Ramos (cell line): ENCODE results near the gene STARD3NL.

Source experiments
- in situ Hi-C: fragments of 300-500 bp; cut with MboI; formaldehyde crosslinking; loops from one replicate; pipeline ENCODE4 v1.14.3; 2022; ENCODE audit warnings: low sequenced_read_pairs; ENCODE audit not compliant: unreplicated experiment

STARD3NL gene

DNA sequence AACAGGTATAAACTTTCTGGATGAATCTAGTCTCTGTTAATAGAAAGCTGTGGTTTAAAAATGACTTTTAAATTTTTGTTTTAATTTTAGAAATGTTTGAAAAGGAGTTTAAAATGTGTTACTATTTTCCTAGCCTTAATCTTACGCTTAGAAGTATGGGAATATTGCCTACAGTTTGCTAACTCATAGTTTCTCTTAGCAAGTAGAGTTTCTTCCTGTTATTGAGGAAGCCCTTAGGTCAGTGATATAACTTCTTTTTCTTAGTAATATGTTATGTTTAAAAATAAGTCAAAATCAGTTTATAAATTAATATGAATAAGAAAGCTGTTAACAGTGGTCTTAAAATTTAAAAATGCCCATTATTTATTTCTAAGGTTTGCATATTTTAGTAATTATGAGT lies 3.1 kb downstream of the STARD3NL start:
- in situ Hi-C loops: no loop called here

DNA sequence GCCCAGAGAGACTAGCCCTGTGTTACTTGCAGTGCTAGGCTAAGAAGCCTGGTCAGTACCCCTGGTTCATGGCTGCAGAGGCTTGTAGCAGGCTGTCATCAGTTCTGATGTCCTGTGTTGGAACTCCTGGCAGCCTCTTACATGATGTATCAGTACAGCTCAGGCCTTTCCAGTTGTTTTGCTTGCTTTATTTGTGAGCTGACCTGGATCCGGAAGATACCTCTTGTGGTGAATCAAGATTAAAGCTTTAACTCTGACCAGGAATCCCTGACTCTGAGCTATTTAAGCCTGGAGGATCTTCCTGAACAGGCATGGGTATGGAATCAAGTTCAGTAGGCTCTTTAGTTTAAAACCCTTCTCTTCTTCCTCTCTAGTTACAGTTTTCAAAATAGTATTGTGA lies 4.4 kb downstream of the STARD3NL start:
- in situ Hi-C loops: no loop called here

DNA sequence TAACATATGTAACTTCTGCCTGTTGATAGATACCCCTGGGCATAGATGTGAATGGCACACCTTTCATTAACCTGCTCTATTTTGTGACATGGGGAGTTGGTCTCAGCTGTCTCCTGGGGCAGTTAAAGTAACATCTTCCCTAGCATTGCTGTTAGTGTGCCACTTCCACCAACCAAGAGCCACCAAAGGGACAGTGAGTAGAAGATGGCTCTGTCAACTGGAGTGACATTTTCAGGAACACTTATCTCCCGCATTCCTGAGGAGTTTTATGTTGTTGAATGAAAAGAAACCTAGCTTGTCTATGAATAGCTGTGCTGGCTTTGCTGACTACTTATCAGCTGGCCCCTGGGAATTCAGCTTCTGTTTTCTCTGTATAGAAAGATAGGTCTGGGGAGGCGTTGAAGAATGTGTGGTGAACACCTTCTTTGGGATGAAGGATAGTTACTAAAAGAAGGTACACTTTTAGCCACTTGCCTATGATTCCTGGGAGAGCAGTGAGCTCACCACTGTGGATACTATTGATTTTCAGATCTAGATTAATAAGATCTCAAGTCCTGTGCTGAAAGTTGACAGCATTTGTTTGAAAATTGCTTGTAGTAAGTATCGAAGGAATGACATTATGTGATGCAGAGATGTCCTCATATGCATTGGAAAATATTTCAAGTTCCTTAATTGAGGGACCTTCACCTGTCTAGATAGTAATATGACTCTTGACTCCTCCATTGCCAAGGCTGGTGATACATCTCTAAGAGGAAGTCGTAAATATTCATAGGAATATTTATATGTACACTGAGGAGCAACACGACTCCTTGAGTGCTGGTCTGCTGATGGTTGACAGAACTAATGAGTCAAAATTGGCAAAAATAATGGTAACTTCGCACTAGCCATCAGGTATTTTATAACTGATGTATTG lies 7.6 kb downstream of the STARD3NL start:
- in situ Hi-C loops: no loop called here

DNA sequence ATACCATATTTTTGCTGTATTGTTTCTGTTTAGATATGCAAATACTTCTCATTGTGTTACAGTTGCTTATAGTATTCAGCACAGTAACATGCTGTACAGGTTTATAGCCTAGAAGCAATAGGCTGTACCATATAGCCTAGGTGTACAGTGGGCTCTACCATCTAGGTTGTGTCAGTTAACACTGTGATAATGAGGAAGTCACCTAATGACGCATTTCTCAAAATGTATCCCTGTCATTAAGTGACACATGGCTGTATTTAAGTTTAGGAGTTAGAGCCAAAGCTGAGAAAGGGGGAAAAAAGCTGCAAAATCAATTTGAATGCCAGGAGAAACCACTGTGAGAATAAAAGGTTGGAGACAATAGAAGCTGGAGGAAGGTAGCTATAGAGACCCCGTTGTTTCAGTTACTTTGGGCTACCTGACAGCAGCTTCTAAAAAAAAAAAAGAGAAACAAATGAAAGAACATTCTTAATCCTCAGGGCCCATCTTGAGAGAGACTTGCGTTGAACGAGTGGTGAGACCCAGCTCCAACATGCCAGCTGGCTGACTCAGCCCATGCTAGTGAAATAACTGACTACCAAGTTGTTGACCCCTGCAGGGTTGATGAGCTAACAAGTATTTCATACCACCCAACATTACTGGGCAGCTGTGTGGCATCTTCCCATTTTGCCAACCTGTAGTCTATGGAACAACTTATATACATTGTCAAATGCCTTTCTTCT lies 8.7 kb downstream of the STARD3NL start:
- in situ Hi-C loops: no loop called here

DNA sequence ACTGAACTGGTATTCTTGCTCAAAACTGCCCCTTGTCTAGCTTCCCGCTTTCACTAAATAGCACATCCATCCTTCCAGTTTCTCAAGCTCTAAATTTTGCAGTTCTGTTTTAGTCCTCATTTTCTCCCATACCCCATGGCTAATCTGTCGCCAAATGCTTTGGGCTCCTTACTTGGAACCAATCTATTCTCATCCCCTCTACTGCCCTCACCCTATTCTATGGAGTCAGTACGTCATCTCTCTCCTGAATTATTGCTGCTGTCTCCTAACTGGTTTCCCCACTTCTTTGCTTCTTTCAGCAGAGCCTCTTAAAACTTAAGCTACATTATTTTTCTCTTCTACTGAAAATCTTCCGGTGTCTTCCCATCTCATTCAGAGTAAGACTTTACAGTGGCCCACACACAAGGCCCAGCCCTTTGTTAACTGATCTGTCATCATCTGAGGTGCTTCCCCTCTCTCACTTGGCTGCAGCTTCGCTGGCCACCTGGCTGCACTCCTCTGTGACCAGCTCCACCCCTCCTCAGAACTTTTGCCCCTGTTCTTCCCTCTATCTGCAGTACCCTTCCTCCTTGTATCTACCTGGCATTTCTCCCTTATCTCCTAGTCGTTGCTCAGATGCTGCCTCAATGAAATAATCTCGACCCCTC lies 9.9 kb downstream of the STARD3NL start:
- in situ Hi-C loops: no loop called here

DNA sequence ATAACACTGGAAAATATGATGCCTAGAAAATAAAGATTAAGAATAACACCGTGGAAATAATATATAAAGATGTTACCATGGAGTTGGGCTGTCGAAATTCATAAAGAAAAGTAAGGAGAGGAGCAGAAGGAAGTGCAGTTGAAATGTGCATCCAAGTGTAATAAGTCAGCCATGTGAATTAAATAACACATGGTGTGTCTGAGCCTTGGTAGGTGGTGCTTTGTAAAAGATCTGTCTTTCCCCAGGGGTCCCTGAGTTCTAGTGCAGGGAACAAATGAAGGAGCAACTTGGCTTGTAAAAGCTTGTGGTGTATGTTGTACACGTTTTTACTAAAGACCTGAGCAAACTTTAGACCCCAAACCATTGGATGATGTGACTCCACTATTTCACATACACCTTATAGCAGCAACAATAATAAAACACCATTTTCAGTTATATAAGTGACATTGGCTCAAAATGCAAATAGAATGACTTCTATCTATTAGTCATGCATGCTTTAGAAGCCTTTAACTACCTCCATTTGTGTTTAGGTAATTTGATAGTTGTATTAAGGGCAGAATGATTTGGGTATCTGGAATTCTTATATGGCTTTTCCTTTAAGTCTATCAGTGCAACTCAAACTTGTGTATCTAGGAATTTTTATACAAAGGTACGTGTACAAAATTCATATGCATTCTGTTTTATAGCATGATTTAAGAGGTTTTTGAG lies 11.3 kb downstream of the STARD3NL start:
- in situ Hi-C loops: no loop called here

DNA sequence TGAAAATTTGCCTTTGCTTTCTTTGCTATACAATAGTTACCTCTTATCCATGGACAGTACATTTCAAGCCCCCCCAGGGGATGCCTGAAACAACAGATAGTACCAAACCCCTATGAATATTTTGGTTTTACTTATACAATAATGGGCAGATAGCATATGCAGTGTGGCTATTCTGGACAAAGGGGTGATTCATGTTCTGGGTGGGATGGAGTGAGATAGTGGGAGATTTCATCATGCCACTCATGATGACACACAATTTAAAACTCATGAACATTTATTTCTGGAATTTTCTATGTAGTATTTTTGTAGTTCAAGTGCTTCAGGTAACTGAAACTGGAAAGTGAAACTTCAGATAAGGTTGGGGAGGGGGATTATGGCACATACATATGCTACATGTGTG lies 12.0 kb downstream of the STARD3NL start:
- in situ Hi-C loops: no loop called here

DNA sequence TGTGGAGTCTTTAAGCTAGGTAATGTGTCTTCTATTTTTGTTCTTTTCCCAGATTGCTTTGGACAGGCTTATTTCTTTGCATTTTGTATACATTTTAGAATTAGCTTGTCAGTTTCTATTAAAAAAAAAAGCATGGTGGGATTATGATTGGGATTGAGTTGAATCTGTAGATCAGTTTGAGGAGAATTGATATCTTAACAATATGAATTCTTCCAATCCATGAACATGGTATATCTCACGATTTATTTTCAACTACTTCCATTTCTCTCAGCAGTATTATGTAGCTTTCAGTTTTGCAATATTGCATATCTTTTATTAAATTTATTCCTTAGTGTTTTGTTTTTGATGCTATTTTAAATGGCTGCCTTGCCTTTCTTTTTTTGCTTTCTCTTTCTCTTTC lies 13.7 kb downstream of the STARD3NL start:
- in situ Hi-C loops: no loop called here

DNA sequence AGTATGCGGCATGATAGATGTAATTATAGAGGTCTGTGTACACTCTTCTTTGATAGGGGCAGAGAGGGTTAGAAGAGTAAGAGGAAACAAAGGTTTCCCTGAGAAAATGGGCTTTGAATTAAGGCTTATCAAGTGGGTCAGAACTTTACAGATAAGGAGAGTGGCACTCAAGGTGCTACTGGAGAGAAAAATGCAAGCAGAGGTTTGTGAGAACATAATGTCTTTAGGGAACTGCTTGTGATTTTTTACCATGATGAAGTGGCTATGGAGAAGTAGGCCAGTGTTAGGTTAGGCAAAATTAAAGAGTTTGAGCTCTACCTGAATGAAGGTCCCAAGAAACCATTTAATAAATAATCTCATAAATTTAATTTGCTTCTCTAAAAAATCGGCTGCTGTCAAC lies 14.3 kb downstream of the STARD3NL start:
- in situ Hi-C loops: no loop called here

DNA sequence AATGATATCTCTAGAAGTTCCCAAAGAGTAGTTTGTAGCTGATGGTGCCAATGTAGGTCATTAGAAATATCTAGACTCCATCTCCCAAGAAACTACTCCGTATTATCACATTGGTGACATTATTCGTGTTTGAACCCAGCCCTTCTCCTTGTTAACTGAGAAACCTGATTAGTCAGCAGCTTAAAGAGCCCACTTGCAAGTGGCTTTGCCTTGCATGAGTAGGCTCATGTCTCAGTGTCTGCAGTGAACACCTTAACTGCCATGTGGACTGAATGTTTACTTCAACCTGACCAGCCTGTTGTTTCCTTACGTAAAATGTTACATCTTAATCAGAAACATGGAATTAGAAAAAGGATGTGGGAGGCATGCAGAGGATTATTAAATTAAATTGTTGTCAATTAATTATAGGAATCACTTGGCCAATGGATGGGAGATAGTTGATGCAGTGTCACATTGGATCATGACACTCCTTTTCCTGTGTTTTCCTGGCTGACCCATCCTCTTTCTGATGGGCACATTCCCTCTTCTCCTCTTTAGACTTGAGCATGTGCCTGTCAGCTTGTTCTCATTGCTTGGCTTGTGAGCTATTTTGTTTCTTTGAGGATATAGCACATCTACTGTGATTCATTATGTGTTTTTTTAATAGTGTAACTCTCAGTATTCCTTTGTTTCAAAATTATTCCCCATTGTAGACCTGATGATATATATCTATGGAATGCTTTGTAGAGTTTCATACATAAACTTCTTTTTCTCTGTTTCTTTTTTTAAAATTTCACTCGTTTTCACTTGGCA lies 18.0 kb downstream of the STARD3NL start:
- in situ Hi-C loops: no loop called here

DNA sequence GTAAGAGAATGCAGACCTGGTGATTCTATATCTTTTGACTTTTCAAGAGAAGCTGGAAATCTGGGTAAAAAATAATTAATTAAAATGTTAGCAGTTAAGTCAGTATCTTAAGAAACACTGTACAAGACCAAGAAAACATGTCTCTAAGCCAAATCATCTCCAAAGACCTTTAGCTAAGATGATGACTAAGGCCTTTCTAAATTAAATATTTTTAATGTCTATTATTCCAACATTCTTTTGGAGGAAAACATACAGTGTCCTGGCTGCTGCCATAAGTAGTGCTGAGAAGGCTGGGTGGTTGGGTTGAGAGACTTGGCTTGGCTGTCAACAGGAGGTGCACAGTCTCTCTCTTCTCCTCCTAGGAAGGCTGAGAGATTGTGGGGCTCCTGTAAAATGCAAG lies 20.3 kb downstream of the STARD3NL start:
- in situ Hi-C loops: no loop called here

DNA sequence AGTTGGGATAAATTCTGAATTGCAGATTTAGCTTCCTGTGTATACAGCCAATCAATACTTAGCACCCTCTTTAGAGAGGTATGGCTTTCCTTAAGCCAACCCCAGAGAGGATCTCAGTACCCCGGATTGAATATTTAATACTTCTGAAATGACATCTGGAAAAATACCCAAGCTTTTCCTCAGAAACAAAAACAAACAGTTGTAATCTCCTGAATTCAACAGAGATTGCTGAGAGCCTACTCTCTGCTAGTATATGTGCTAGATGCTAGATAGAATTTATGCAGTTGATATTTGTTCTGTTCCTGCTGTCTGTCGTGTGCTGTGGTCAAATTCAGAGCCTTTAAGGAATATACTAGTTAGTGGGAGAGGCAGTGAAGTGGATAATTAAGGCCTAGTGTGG lies 21.1 kb downstream of the STARD3NL start:
- in situ Hi-C loops: no loop called here

DNA sequence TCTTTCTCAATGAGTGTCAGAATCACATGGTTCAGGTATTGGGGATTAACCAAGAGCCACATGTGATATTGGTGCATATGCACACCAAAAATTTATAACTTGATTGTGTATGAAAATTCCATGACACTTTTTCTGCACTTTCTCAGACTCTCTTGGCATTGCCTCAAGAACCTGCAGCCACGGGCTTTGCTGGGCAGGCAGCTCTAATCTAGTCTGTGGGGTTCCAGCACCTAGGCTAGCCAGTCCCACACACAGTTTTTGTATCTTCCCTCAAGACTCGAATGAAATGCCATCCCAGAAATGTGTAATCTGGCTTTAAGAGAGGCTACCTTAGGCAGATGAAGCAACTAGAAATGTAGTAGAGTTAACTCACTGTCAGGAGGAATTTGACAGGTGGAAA lies 21.7 kb downstream of the STARD3NL start:
- in situ Hi-C loops: no loop called here

DNA sequence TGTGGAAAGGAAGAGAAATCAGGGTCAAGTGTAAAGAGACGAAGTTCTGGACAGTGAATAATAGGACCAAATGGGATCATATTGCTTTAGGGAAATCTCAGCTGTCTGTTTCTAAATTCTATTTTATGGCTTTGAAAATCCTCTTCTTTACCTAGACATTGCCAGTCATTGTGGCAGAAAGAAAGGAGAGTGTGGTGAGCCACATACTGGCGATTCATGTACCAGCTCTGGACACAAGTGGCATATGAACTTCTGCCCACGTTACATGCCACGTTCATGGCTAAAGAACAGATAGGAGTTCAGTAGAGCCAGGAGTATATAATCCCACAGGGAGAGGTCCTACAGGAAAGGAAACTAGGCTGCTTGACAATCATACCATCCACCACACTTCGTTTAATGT lies 28.0 kb downstream of the STARD3NL start:
- in situ Hi-C loops: no loop called here

DNA sequence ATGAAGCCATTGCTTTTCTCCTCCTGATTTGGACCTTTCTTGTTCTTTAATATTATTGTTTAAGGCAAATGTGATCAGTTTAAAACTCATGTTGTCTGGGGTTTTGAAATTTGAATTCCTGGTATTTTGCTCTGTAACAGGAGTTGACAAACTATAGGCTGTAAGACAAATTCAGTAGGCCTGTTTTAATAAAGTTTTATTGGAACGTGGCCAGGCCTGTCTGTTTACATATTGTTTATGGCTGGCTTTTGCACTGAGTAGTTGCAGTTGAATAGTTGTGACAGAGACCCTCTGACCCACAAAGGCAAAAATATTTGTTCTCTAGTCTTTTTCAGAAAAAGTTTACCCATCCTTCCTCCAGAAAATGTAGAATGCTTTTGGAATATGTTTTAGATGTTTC lies 29.8 kb downstream of the STARD3NL start:
- in situ Hi-C loops: no loop called here

DNA sequence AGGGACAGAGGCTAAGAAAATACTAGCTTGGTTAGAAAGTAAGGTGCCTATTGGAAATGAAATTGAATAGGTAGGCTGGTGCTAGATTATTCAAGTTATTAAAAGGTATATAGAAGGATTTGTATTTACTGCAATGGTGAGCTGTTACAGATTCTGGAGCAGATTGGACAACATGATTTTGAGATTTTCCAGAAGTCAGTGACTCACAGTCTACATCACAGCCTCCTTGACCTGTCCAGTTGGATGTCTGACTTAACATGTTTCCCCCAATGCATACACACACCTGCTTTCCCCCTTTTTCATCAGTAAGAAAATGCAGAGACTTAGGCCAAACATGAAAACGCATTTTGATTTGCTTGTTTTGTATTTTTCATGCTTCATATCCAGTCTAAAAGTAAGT lies 33.4 kb downstream of the STARD3NL start:
- in situ Hi-C loops: no loop called here

DNA sequence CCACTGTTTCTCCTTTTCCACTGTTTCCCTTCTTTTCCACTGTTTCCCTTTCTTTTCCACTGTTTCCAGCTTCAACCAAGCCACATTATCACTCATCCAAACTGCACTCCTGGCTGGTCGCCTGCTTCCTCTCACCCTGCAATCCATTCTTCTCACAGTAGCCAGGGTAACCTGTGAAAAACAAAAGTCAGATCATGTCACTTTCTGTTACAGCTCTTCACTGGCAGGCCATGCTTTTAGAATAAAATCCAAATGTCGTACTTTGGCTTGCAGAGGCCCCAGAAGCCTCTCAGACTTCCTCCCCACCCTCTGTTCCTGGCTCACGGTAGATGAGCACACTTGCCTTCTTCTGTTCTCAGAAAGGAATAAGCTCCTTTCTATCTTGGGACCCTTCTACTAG lies 33.9 kb downstream of the STARD3NL start:
- in situ Hi-C loops: no loop called here

DNA sequence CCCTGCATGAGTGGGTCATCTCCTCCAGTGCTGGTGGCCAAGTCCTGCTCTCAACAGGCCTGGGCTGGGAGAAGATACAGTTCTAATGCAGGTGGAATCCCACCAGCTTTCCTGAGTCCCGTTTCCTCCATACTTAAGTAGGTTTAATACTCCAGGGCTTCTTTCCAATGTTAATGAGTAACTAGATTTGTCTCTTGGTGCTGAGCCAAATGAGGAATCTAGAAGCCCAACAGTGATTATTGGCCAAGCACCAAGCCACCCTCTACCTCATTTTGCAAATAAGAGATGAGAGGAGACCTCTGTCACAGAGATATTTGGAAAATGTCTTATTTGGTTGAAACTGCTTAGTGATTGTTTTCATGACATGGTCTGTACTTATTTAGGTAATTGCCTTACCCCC lies 37.1 kb downstream of the STARD3NL start:
- in situ Hi-C loops: no loop called here

DNA sequence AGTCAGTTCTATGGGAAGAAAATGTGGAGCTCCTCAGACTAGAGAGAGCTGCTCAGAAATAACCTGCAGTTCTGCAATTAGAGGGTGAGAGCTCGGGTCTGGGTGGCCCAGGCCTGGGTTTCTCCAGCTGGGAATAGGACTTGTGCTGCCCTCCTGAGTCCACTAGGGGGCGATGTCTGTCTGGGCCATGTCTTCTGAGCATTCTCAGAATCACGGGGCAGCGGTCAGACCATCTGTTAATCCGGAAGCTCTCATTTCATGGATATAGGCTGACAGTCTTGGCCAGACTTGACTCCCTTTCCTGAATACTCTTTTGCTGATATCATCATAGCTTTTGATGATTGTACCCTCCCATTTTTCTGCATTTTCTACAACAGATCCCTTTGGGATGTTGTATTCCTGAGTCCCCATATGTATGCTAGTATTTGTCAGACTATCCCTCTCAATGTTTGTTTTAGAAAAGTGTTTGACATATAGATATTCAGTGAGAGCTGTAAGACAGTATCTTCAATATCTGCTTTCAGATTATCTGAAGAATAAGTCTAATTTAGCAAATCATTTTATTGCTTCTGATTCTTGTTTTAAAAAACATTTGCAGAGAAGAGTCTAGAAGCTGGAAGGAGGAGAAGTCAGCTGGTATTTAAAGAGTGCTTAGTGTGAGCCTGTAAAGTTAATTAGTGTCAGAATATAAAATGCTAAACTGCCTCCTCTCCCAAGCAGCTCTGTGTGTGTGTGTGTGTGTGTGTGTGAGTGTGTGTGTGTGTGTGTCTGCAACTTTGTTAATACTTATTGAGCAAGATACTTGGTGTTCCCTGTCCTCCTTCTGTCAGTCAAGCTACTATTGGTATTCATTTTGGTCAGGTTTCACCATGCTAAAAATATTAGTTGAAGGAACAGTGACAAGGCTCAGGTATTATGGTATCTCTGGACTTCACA lies 38.0 kb downstream of the STARD3NL start:
- in situ Hi-C loops: no loop called here
